IMR-90 (cell line): ENCODE measurements around the gene PLA2G4D. TPM values are rescaled to one million over a fixed set of nuclear protein-coding genes. Genes with fewer than 3 reads are reported as not detected.

ENCODE experiments used
- ATAC-seq: fragments of 200-7000 bp; cut with Tn5 transposase; 2 replicates; pipeline ENCODE4 v1.9.1; 2020; ENCODE audit warnings: low read depth, mild to moderate bottlenecking, moderate library complexity
- BruUV-seq: library from RNA; stranded (reverse); fragments of 400-500 nt; replicated peaks from 2 replicates; lab custom pipeline; 2021; lab: Mats Ljungman, UMichigan
- CTCF ChIA-PET: fragments of 300-600 bp; formaldehyde crosslinking; extraction: SDS; loops from one replicate; lab custom pipeline; 2021; ENCODE audit warnings: antibody characterized with exemption; lab: Yijun Ruan, JAX
- POLR2A ChIA-PET: fragments of 300-600 bp; sonication (Branson Sonifier 250); formaldehyde crosslinking; loops from one replicate; lab custom pipeline; 2022; ENCODE audit warnings: antibody characterized with exemption; ENCODE audit not compliant: unreplicated experiment; lab: Charles Lee
- DNase-seq: peaks from one replicate; pipeline ENCODE4 v3.0.0; 2013
- H2AFZ ChIP-seq: replicated peaks from 2 replicates; pipeline ENCODE3; 2013; ENCODE audit warnings: low read length, mild to moderate bottlenecking; ENCODE audit not compliant: poor library complexity
- H2AK5ac ChIP-seq: 2 replicates; pipeline ENCODE4 v1.6.1; 2013; ENCODE audit warnings: low read depth, low read length, inconsistent platforms
- H2AK9ac ChIP-seq: replicated peaks from 2 replicates; pipeline ENCODE3; 2013; ENCODE audit warnings: mild to moderate bottlenecking, low read depth, low read length, moderate library complexity; ENCODE audit not compliant: poor library complexity
- H2BK120ac ChIP-seq: 2 replicates; pipeline ENCODE4 v1.6.1; 2013; ENCODE audit warnings: low read depth, low read length, inconsistent platforms
- H2BK15ac ChIP-seq: 3 replicates; pipeline ENCODE4 v1.6.1; 2013; ENCODE audit warnings: low read depth, low read length, inconsistent platforms
- H2BK20ac ChIP-seq: 2 replicates; pipeline ENCODE4 v1.6.1; 2013; ENCODE audit warnings: low read depth, mild to moderate bottlenecking, inconsistent platforms, low read length, moderate library complexity
- H2BK5ac ChIP-seq: 2 replicates; pipeline ENCODE4 v1.6.1; 2013; ENCODE audit warnings: mild to moderate bottlenecking, low read depth, low read length, inconsistent platforms; ENCODE audit not compliant: poor library complexity, severe bottlenecking
- H3K14ac ChIP-seq: replicated peaks from 2 replicates; pipeline ENCODE4 v1.6.1; 2013; ENCODE audit warnings: low read depth, low read length, inconsistent platforms
- H3K18ac ChIP-seq: 2 replicates; pipeline ENCODE4 v1.6.1; 2013; ENCODE audit warnings: low read depth, low read length, control low read depth
- H3K23ac ChIP-seq: 2 replicates; pipeline ENCODE4 v1.6.1; 2013; ENCODE audit warnings: low read depth, low read length, inconsistent platforms
- H3K27ac ChIP-seq: 2 replicates; pipeline ENCODE4 v1.5.1; 2013; ENCODE audit warnings: mild to moderate bottlenecking, control low read depth, low read length; ENCODE audit not compliant: insufficient read depth
- H3K27me3 ChIP-seq: 2 replicates; pipeline ENCODE4 v1.6.1; 2013; ENCODE audit warnings: low read length; ENCODE audit not compliant: control insufficient read depth, insufficient read depth
- H3K36me3 ChIP-seq: 2 replicates; pipeline ENCODE4 v1.6.1; 2013; ENCODE audit warnings: low read length, mixed read lengths; ENCODE audit not compliant: control insufficient read depth, insufficient read depth
- H3K4ac ChIP-seq: 2 replicates; pipeline ENCODE4 v1.6.1; 2013; ENCODE audit warnings: low read depth, low read length, inconsistent platforms
- H3K4me1 ChIP-seq: 2 replicates; pipeline ENCODE4 v1.6.1; 2013; ENCODE audit warnings: low read length, mixed read lengths; ENCODE audit not compliant: control insufficient read depth, insufficient read depth
- H3K4me2 ChIP-seq: 2 replicates; pipeline ENCODE4 v1.6.1; 2013; ENCODE audit warnings: low read depth, mild to moderate bottlenecking, control low read depth, low read length, moderate library complexity
- H3K4me3 ChIP-seq: 2 replicates; pipeline ENCODE4 v1.5.1; 2013; ENCODE audit warnings: low read depth, mild to moderate bottlenecking, control low read depth, low read length, moderate library complexity; ENCODE audit not compliant: insufficient read depth
- H3K56ac ChIP-seq: 2 replicates; pipeline ENCODE4 v1.6.1; 2013; ENCODE audit warnings: low read length, inconsistent platforms; ENCODE audit not compliant: insufficient read depth; ENCODE audit errors: extremely low read depth
- H3K79me1 ChIP-seq, 2 experiments: 2 replicates each; pipeline ENCODE4 v1.6.1; 2013; ENCODE audit warnings: low read length in 2 of 2, inconsistent platforms in 1 of 2, low read depth in 1 of 2
- H3K9ac ChIP-seq: 2 replicates; pipeline ENCODE4 v1.6.1; 2013; ENCODE audit warnings: low read depth, low read length, control low read depth
- H3K9me1 ChIP-seq: 2 replicates; pipeline ENCODE4 v1.6.1; 2013; ENCODE audit warnings: low read length, inconsistent platforms; ENCODE audit not compliant: insufficient read depth
- H3K9me3 ChIP-seq: 2 replicates; pipeline ENCODE4 v1.6.1; 2013; ENCODE audit warnings: low read length; ENCODE audit not compliant: control insufficient read depth, insufficient read depth
- H4K20me1 ChIP-seq: 2 replicates; pipeline ENCODE4 v1.6.1; 2013; ENCODE audit warnings: low read length, inconsistent platforms; ENCODE audit not compliant: insufficient read depth
- H4K5ac ChIP-seq: 2 replicates; pipeline ENCODE4 v1.6.1; 2013; ENCODE audit warnings: mild to moderate bottlenecking, low read depth, low read length, control low read depth
- H4K8ac ChIP-seq, 2 experiments: 2 replicates each; pipeline ENCODE4 v1.6.1; 2013; ENCODE audit warnings: low read depth in 2 of 2, low read length in 2 of 2, control low read depth in 1 of 2, inconsistent platforms in 1 of 2
- H4K91ac ChIP-seq: 2 replicates; pipeline ENCODE4 v1.6.1; 2013; ENCODE audit warnings: low read depth, low read length, inconsistent platforms; ENCODE audit not compliant: insufficient read depth
- BHLHE40 ChIP-seq: fragments of 150-350 bp; IDR thresholded peaks from 2 replicates; pipeline ENCODE4 v1.6.1; 2016; ENCODE audit warnings: mild to moderate bottlenecking, low read depth, low read length
- CHD1 ChIP-seq: IDR thresholded peaks from 2 replicates; pipeline ENCODE4 v1.6.1; 2012; ENCODE audit warnings: low read depth, low read length, improper control_type of control experiment
- CTCF ChIP-seq: conservative IDR thresholded peaks from 2 replicates; pipeline ENCODE4 v1.5.1; 2012; ENCODE audit warnings: mild to moderate bottlenecking, low read depth, low read length, improper control_type of control experiment
- ELK1 ChIP-seq: fragments of 150-350 bp; IDR thresholded peaks from 2 replicates; pipeline ENCODE4 v1.6.1; 2016; ENCODE audit warnings: low read depth, mild to moderate bottlenecking, low read length, moderate library complexity, borderline replicate concordance
- FOS ChIP-seq: fragments of 150-350 bp; IDR thresholded peaks from 2 replicates; pipeline ENCODE4 v1.6.1; 2016; ENCODE audit warnings: low read depth, low read length
- MAFK ChIP-seq: IDR thresholded peaks from 2 replicates; pipeline ENCODE4 v1.6.1; 2012; ENCODE audit warnings: low read depth, low read length, improper control_type of control experiment
- MAZ ChIP-seq: IDR thresholded peaks from 2 replicates; pipeline ENCODE4 v1.6.1; 2012; ENCODE audit warnings: low read depth, mild to moderate bottlenecking, low read length, improper control_type of control experiment, moderate library complexity, borderline replicate concordance
- POLR2A ChIP-seq: IDR thresholded peaks from 2 replicates; pipeline ENCODE4 v1.6.1; 2012; ENCODE audit warnings: mild to moderate bottlenecking, low read depth, low read length
- RAD21 ChIP-seq: IDR thresholded peaks from 2 replicates; pipeline ENCODE4 v1.6.1; 2012; ENCODE audit warnings: low read length, improper control_type of control experiment
- RCOR1 ChIP-seq: IDR thresholded peaks from 2 replicates; pipeline ENCODE4 v1.6.1; 2012; ENCODE audit warnings: mild to moderate bottlenecking, low read length, improper control_type of control experiment; ENCODE audit not compliant: insufficient replicate concordance
- RFX5 ChIP-seq: IDR thresholded peaks from 2 replicates; pipeline ENCODE4 v1.8.0; 2012; ENCODE audit warnings: low read depth, mild to moderate bottlenecking, low read length, moderate library complexity
- SMC3 ChIP-seq: fragments of 150-350 bp; IDR thresholded peaks from 2 replicates; pipeline ENCODE4 v1.6.1; 2016; ENCODE audit warnings: low read depth, mild to moderate bottlenecking, antibody characterized with exemption, low read length, moderate library complexity
- USF2 ChIP-seq: fragments of 150-350 bp; IDR thresholded peaks from 2 replicates; pipeline ENCODE4 v1.6.1; 2017; ENCODE audit warnings: mild to moderate bottlenecking, antibody characterized with exemption, low read length, low read depth
- WGBS, 2 experiments: methylation state at CpG; one replicate each; pipeline versions ENCODE4 v1.1.5 to v1.1.7; 2013; ENCODE audit warnings: missing lambda C conversion rate in 2 of 2; ENCODE audit not compliant: insufficient read length in 1 of 2; ENCODE audit errors: extremely low coverage in 2 of 2; 5-methylcytosine and 5-hydroxymethylcytosine counted together
- dilution Hi-C: fragments of 300-500 bp; cut with HindIII; formaldehyde crosslinking; loops from one replicate; pipeline ENCODE4 v1.14.3; 2018; ENCODE audit warnings: low sequenced_read_pairs; ENCODE audit not compliant: unreplicated experiment
- in situ Hi-C: fragments of 300-500 bp; cut with MboI; formaldehyde crosslinking; loops from 3 replicates; pipeline ENCODE4 v1.14.3; 2019; ENCODE audit warnings: low sequenced_read_pairs, inconsistent platforms, mixed read lengths
- intact Hi-C: fragments of 100-400 bp; cut with micrococcal nuclease; formaldehyde crosslinking; loops from 2 replicates; pipeline ENCODE4 v1.10.0; 2022
- polyA plus RNA-seq, 3 experiments: library from polyadenylated mRNA; depleted of rRNA; stranded (reverse); fragments of >200 nt; gene quantifications; 2 replicates each; pipeline ENCODE4 v1.2.3, GENCODE V29; 2012; ENCODE audit warnings: low replicate concordance in 1 of 3
- total RNA-seq: library from RNA; depleted of rRNA; stranded (reverse); fragments of >200 nt; gene quantifications from 2 replicates; pipeline ENCODE4 v1.2.3, GENCODE V29; 2012

PLA2G4D gene
- total and polyA plus RNA-seq, 2 of the 4 experiments (the other 2 are of a cell fraction): not detected

- Histone ChIP-seq H3K79me1 (no peaks in the 10 kb centered on the region), H3K4me2 (no peak overlapping the region), H2AFZ (no peak overlapping the region), H3K27ac (no peak overlapping the region), H3K9me1 (no peaks in the 10 kb centered on the region), H3K23ac (no peak overlapping the region), H3K9me3 (peaks cover 1% of the 10 kb centered on the region; the same call in 1 of the 2 replicates), H3K4ac (no peak overlapping the region), H3K4me3 (no peak overlapping the region), H4K20me1 (no peaks in the 10 kb centered on the region), H4K5ac (no peak overlapping the region), H2BK20ac (no peak overlapping the region), H3K4me1 (no peaks in the 10 kb centered on the region), H2AK5ac (no peak overlapping the region), H4K91ac (no peak overlapping the region), H3K36me3 (no peaks in the 10 kb centered on the region), H2AK9ac (no peak overlapping the region), H3K14ac (no peak overlapping the region), H2BK120ac (no peak overlapping the region), H3K18ac (no peak overlapping the region), H2BK5ac (no peak overlapping the region), H2BK15ac (no peak overlapping the region), H3K27me3 (peaks cover 53% of the 10 kb centered on the region), H3K9ac (no peak overlapping the region), H4K8ac (no peak overlapping the region), H3K56ac (no peak overlapping the region)
- POLR2A ChIA-PET: interaction anchor here (0.5 kb wide), 1 partner anchor 362 kb away, joined by 5 read pairs; no protein-coding TSS in a partner anchor
- BruUV-seq: no TSS peak
- in situ Hi-C loops (no loop called here), intact Hi-C loops (no loop called here), dilution Hi-C loops (no loop called here)
- CTCF ChIA-PET: interaction anchor here (1.7 kb wide), 1 partner anchor 14 kb away, joined by 7 read pairs; no protein-coding TSS in a partner anchor
- 47% methylated on average over 4 of the region's 16 CpGs; no CpG with 5 or more reads in 1 of the 2 experiments for WGBS, 2 experiments
- ATAC-seq (no peak), DNase-seq (no peak)
- no peak for TF ChIP-seq USF2
- TF ChIP-seq BHLHE40: no peak
- no peak for TF ChIP-seq RAD21
- TF ChIP-seq MAFK: no peak
- no peak for TF ChIP-seq RCOR1
- TF ChIP-seq RFX5: no peak
- no peak for TF ChIP-seq ELK1
- no peak for TF ChIP-seq FOS
- no peak for TF ChIP-seq MAZ
- TF ChIP-seq SMC3: no peak
- no peak for TF ChIP-seq POLR2A
- TF ChIP-seq CHD1: no peak
- TF ChIP-seq CTCF: no peak
These were observed 23.9 kb downstream of the PLA2G4D start for GRCh38 chr15:42070279-42070975.
